HG03159 (cell line): ENCODE results near the gene VAMP7.
"Not testable (repeated sequence)": the region's sequence is repeated elsewhere in the genome, so short reads cannot be mapped to it uniquely, and the experiment has no call there.

ENCODE experiments used
- ATAC-seq: cut with Tn5 transposase; IDR thresholded peaks from one replicate; pipeline ENCODE4 v1.9.1; 2021; ENCODE audit warnings: mild to moderate bottlenecking, moderate library complexity; ENCODE audit not compliant: unreplicated experiment

VAMP7 gene

GRCh38 chrX:155986995-155987394 lies 105.8 kb downstream of the VAMP7 start:
- not testable (repeated sequence) for ATAC-seq

- no peak for ATAC-seq
Measured at GRCh38 chrX:155988859-155989258, 107.7 kb downstream of the VAMP7 start.
